ENCODE data around the gene DOLPP1. TPM values are rescaled to one million over a fixed set of nuclear protein-coding genes. Genes with fewer than 3 reads are reported as not detected.
"Not testable (repeated sequence)": the region's sequence is repeated elsewhere in the genome, so short reads cannot be mapped to it uniquely, and the experiment has no call there.

The DOLPP1 gene
- total and polyA plus RNA-seq, 4 donors = 7.0 to 17.6 (median 10.0) TPM

GRCh38 chr9:129033216-129033615 is 47.7 kb upstream of the DOLPP1 start:
- H3K9ac ChIP-seq (ENCODE audit: insufficient read depth in 1 of 2, low read length in 2 of 2) = no peak overlapping the region
- H3K27me3 ChIP-seq (ENCODE audit: control insufficient read depth in 3 of 3, insufficient read depth in 3 of 3, low read length in 2 of 3) = no peaks in the 10 kb centered on the region
- 87 to 91% methylated on average over 8 of the region's 8 CpGs for WGBS, 2 donors
- no peaks in the 10 kb centered on the region for H3K9me3 ChIP-seq (ENCODE audit: control insufficient read depth in 4 of 4, insufficient read depth in 3 of 4, low read length in 3 of 4)
- DNase-seq (no peak), ATAC-seq (ENCODE audit: insufficient read depth, low FRiP score) (no peak)
- no peak overlapping the region for H3K4me3 ChIP-seq
- peaks cover 0 to 3% (median 0%) of the 10 kb centered on the region in 4 donors for H3K36me3 ChIP-seq (ENCODE audit: control insufficient read depth in 4 of 4, insufficient read depth in 4 of 4, low read length in 4 of 4)
- H3K4me1 ChIP-seq (ENCODE audit: control insufficient read depth in 5 of 5, insufficient read depth in 5 of 5, low read length in 5 of 5) = peaks cover 0 to 19% (median 9%) of the 10 kb centered on the region in 5 donors
- no peak for TF ChIP-seq CTCF (IDR thresholded peaks at IDR 0.05; ENCODE audit: control extremely low read depth, extremely low read depth)
- no peak overlapping the region for H3K27ac ChIP-seq (ENCODE audit: low read depth in 1 of 2, low read length in 1 of 2)

GRCh38 chr9:129035838-129036237 is 45.1 kb upstream of the DOLPP1 start:
- H3K27me3 ChIP-seq (ENCODE audit: control insufficient read depth in 3 of 3, insufficient read depth in 3 of 3, low read length in 2 of 3); H3K9me3 ChIP-seq (ENCODE audit: control insufficient read depth in 4 of 4, insufficient read depth in 3 of 4, low read length in 3 of 4); ATAC-seq (ENCODE audit: insufficient read depth, low FRiP score); H3K36me3 ChIP-seq (ENCODE audit: control insufficient read depth in 4 of 4, insufficient read depth in 4 of 4, low read length in 4 of 4); H3K4me3 ChIP-seq; DNase-seq: not testable (repeated sequence)
- 42 to 56% methylated on average over 13 of the region's 13 CpGs for WGBS, 2 donors
- H3K9ac ChIP-seq (ENCODE audit: insufficient read depth in 1 of 2, low read length in 2 of 2) = peak overlapping the region in 1 of 2 donors; percentile 71
- peaks cover 0 to 20% (median 10%) of the 10 kb centered on the region in 5 donors for H3K4me1 ChIP-seq (ENCODE audit: control insufficient read depth in 5 of 5, insufficient read depth in 5 of 5, low read length in 5 of 5)
- peak overlapping the region; percentile 72 to 90 for H3K27ac ChIP-seq (ENCODE audit: low read depth in 1 of 2, low read length in 1 of 2)

- H3K27ac ChIP-seq (ENCODE audit: low read depth in 1 of 2, low read length in 1 of 2) = peak within 1 kb of the TSS; percentile 86 to 90
- ATAC-seq (ENCODE audit: insufficient read depth, low FRiP score) = peak; percentile 98
Observed at GRCh38 chr9:129036241-129036922, 44.5 kb upstream of the DOLPP1 start, which contains the start of gene MIGA2. Gene MIGA2 (plus strand): TSS chr9:129036626. CDS start chr9:129040595, 3,969 bp downstream.

More at GRCh38 chr9:129036241-129036922, 44.5 kb upstream of the DOLPP1 start, which contains the start of gene MIGA2:
- H3K4me1 ChIP-seq (ENCODE audit: control insufficient read depth in 5 of 5, insufficient read depth in 5 of 5, low read length in 5 of 5) = peaks cover 0 to 20% (median 10%) of the 10 kb centered on the region in 5 donors
- DNase-seq = peak; percentile 99 to 100 (median 99)
- peaks cover 0 to 3% (median under 1%) of the 10 kb centered on the region in 4 donors for H3K36me3 ChIP-seq (ENCODE audit: control insufficient read depth in 4 of 4, insufficient read depth in 4 of 4, low read length in 4 of 4)
- H3K9me3 ChIP-seq (ENCODE audit: control insufficient read depth in 4 of 4, insufficient read depth in 3 of 4, low read length in 3 of 4) = no peaks in the 10 kb centered on the region
- peak within 1 kb of the TSS; percentile 16 to 71 for H3K9ac ChIP-seq (ENCODE audit: insufficient read depth in 1 of 2, low read length in 2 of 2)
- H3K4me3 ChIP-seq = peak within 1 kb of the TSS; percentile 93
- H3K27me3 ChIP-seq (ENCODE audit: control insufficient read depth in 3 of 3, insufficient read depth in 3 of 3, low read length in 2 of 3) = no peaks in the 10 kb centered on the region
- 0% methylated on average over 48 to 49 of the region's 49 CpGs for WGBS, 2 donors
- peak; percentile 19 for TF ChIP-seq CTCF (IDR thresholded peaks at IDR 0.05; ENCODE audit: control extremely low read depth, extremely low read depth)
